ENCODE measurements around the gene GIMAP5. TPM values are rescaled to one million over a fixed set of nuclear protein-coding genes. Genes with fewer than 3 reads are reported as not detected.

Gene GIMAP5
- polyA plus RNA-seq, 4 donors: 3.2 to 7.0 (median 3.9) TPM

Other genes starting within 250 kb of the GIMAP5 start
- gene GIMAP7, start 222.5 kb upstream of the GIMAP5 start, polyA plus RNA-seq (ENCODE audit: insufficient read length in 4 of 4): 10 to 100 TPM in 3 of 4 donors, 1 to 10 TPM in 1; 7.6 to 17.5 (median 12.2) TPM
- gene GIMAP4, start 170.0 kb upstream of the GIMAP5 start, polyA plus RNA-seq (ENCODE audit: insufficient read length in 4 of 4): 10 to 100 TPM; 14.9 to 26.2 (median 21.7) TPM
- 10 to 100 TPM in 3 of 4 donors, 1 to 10 TPM in 1; 9.3 to 17.8 (median 13.8) TPM for gene GIMAP6, start 105.0 kb upstream of the GIMAP5 start, polyA plus RNA-seq (ENCODE audit: insufficient read length in 4 of 4)
- gene GIMAP2, start 51.7 kb upstream of the GIMAP5 start, polyA plus RNA-seq (ENCODE audit: insufficient read length in 4 of 4): 10 to 100 TPM in 1 of 4 donors, 1 to 10 TPM in 3; 7.2 to 10.1 (median 7.9) TPM
- 1 to 10 TPM; 1.5 to 2.7 (median 2.2) TPM for gene GIMAP1, start 20.8 kb upstream of the GIMAP5 start, polyA plus RNA-seq (ENCODE audit: insufficient read length in 4 of 4)
- 100 to 1,000 TPM in 1 of 4 donors, 10 to 100 TPM in 3; 27.4 to 105 (median 70.6) TPM for gene TMEM176B, start 62.9 kb downstream of the GIMAP5 start, polyA plus RNA-seq (ENCODE audit: insufficient read length in 4 of 4)
- 100 to 1,000 TPM in 1 of 4 donors, 10 to 100 TPM in 3; 19.7 to 131 (median 77.5) TPM for gene TMEM176A, start 63.4 kb downstream of the GIMAP5 start, polyA plus RNA-seq (ENCODE audit: insufficient read length in 4 of 4)
- 100 to 1,000 TPM in 1 of 4 donors, 10 to 100 TPM in 2, 1 to 10 TPM in 1; 1.0 to 121 (median 49.9) TPM for gene AOC1, start 115.1 kb downstream of the GIMAP5 start, polyA plus RNA-seq (ENCODE audit: insufficient read length in 4 of 4)
- 10 to 100 TPM in 3 of 4 donors, 1 to 10 TPM in 1; 9.8 to 17.5 (median 15.7) TPM for gene KCNH2, start 240.9 kb downstream of the GIMAP5 start, polyA plus RNA-seq (ENCODE audit: insufficient read length in 4 of 4)